VCaP (cell line): ENCODE measurements around the gene CASZ1.

Experiments
- H3K27ac ChIP-seq: fragments of 450-650 bp; 2 replicates; pipeline ENCODE4 v1.5.1; 2017
- CTCF ChIP-seq: fragments of 450-650 bp; conservative IDR thresholded peaks from 2 replicates; pipeline ENCODE4 v1.5.1; 2017; ENCODE audit warnings: mild to moderate bottlenecking, moderate library complexity

Gene CASZ1

GRCh38 chr1:10751561-10752085 is 44.8 kb downstream of the CASZ1 start:
- TF ChIP-seq CTCF, result no peak
- H3K27ac ChIP-seq, result no peak overlapping the region

- H3K27ac ChIP-seq, result no peak overlapping the region
- no peak for TF ChIP-seq CTCF
These were observed 45.3 kb downstream of the CASZ1 start for GRCh38 chr1:10751160-10751559.

GRCh38 chr1:10745886-10746455 is 50.5 kb downstream of the CASZ1 start:
- TF ChIP-seq CTCF, result no peak

GRCh38 chr1:10745383-10745782 is 51.1 kb downstream of the CASZ1 start:
- no peak for TF ChIP-seq CTCF
- H3K27ac ChIP-seq, result peak overlapping the region; percentile 11; the same call in 1 of the 2 replicates

More at GRCh38 chr1:10745886-10746455, 50.5 kb downstream of the CASZ1 start:
- peak overlapping the region; percentile 11 for H3K27ac ChIP-seq

GRCh38 chr1:10744654-10745238 is 51.7 kb downstream of the CASZ1 start:
- peak overlapping the region; percentile 11; the same call in 1 of the 2 replicates for H3K27ac ChIP-seq
- no peak for TF ChIP-seq CTCF

GRCh38 chr1:10744029-10744428 is 52.4 kb downstream of the CASZ1 start:
- TF ChIP-seq CTCF, result no peak
- H3K27ac ChIP-seq, result no peak overlapping the region; the same call in 1 of the 2 replicates

GRCh38 chr1:10741696-10742095 is 54.8 kb downstream of the CASZ1 start:
- peak overlapping the region; percentile 87 for H3K27ac ChIP-seq
- TF ChIP-seq CTCF, result no peak
